HG02642 (cell line): ENCODE measurements around the gene COMMD3.
"Not testable (repeated sequence)": the region's sequence is repeated elsewhere in the genome, so short reads cannot be mapped to it uniquely, and the experiment has no call there.

ENCODE experiments used
- ATAC-seq: cut with Tn5 transposase; IDR thresholded peaks from one replicate; pipeline ENCODE4 v1.9.1; 2021; ENCODE audit warnings: mild to moderate bottlenecking; ENCODE audit not compliant: unreplicated experiment, poor library complexity

Gene COMMD3

GRCh38 chr10:22335173-22335933 lies 19.2 kb downstream of the COMMD3 start:
- peak; percentile 48 for ATAC-seq

- ATAC-seq, result no peak
These were observed 22.2 kb downstream of the COMMD3 start for GRCh38 chr10:22338185-22338900.

GRCh38 chr10:22338931-22339330 lies 22.7 kb downstream of the COMMD3 start:
- ATAC-seq, result no peak

DNA sequence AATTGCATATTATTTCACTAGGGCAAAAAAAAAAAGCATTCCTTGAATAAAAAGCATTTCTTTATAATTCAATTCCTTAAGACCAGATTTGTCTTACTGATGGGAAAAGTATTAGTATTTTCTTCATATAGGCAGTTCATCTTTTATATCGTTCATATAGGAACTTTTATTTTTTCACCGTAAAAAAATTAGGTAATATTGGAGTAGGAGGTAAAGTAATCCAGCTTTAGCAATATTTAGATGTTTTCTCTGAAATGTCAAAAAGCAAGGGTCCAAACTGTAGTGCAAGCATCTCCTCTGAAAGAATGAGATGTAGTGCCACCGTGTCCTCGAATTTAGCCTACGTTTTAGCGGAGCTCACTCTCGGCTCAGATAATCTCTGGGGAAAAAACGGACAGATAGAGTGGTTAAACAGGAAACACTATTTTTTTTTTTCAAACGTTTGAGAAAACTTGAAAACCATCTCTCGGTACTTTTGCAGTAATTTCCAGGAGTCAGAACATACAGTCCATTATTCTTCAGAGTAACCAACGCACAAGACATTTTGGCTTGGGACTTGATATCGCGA lies 23.7 kb downstream of the COMMD3 start:
- no peak for ATAC-seq

- peak; percentile 53 for ATAC-seq
These were observed 24.4 kb downstream of the COMMD3 start for GRCh38 chr10:22340329-22341189.

DNA sequence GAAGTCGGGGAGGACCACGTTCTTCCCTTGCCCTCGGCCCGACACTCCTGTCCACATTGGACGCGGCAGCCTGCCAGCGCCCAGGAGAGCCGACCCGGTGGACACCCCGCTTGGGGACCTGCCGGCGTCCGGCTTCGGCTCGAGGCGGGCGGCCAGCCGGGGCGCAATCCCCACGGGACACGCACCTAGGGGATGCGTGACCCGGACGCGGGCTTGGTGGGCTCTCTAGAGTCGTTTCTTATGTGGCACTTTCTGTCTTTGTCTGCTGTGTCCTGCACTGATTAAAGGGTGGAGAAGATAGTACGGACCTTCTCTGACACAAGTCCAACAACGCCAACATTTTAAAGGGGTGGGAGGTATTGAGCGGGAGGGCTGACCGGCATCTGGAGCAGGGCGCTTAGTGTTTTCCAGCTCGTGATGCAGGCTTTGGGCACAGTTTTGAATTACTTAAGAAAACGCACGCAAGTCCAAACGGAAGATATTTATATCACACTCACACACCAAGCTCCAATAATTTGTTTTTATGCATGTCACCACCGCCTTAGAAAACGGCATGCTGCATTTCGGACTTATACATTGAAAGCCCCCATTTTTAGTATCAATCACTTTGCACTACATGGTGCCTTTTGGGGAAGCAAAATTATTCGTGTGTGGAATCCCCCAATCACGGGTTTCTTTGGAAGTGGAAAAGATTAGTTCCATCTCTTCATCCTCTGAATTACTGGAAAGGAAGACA lies 25.2 kb downstream of the COMMD3 start:
- ATAC-seq, result peak; percentile 21

- no peak for ATAC-seq
These were observed 25.7 kb downstream of the COMMD3 start for GRCh38 chr10:22341926-22342196.

DNA sequence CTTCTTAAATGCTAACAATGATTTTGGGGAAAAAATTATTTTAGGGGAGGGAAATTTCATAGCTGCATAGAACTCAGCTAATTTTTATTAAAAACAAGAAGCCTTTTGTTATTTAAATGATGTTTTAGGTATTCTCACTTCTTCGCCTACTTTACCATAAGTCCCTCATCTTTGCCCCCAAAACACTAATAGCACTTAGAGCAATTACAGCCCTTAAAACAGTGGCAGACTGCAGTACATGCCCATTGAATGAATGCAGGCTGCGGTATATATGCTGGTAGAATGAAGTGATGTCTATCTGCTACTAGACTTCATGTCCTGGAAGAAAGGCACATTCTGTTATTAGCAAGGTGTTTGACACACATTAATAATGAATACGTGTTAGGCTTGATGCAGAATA lies 26.2 kb downstream of the COMMD3 start:
- ATAC-seq, result no peak

DNA sequence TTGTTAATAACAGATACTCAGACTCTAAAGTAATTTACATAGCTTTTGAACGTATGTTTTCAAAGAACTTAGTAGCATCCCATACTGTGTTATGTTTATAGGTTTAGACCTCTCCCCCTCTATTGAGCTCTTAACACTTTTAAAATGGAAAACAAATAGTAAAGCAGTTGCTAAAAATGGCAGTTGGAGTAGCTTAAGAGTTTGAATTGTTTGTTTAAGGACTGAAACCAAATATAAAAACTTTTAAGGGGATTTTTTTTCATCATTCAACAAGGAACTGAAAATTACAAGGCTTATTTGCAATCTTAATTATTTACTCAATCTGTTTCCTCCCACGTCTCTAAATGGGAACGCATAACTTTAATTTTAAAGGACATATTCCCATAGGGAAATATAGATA lies 27.5 kb downstream of the COMMD3 start:
- ATAC-seq, result no peak

- ATAC-seq, result no peak
These were observed 28.1 kb downstream of the COMMD3 start for GRCh38 chr10:22344249-22344648.

DNA sequence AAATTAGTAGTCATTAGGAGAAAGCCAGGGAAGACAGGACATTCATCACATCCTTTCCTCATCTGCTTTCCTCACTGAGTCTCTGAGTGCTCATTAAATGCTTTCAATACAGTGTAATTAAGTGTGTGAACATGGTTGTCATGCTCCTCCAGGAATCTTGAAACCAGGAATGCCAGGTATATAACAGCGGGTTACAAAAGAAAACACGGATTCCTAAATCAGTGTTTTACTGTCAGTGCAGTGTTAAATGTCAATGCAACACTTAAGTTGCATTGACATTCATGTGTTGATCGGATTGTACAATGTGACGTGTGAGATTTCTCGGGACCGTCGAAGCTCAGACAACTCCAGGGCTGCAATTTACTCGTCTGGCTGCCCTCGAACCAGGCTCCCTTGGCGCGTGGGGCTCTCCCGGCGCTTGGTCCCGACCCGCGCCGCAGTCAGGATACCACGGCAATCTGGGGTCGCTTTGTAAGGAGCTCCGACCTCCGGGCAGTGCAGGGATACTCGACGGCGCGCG lies 28.7 kb downstream of the COMMD3 start:
- no peak for ATAC-seq

GRCh38 chr10:22345301-22346095 lies 29.3 kb downstream of the COMMD3 start, which contains the start of gene SPAG6:
SPAG6 (plus strand) TSS chr10:22345496; CDS start chr10:22345612, 116 bp downstream.
- ATAC-seq, result peak; percentile 36

DNA sequence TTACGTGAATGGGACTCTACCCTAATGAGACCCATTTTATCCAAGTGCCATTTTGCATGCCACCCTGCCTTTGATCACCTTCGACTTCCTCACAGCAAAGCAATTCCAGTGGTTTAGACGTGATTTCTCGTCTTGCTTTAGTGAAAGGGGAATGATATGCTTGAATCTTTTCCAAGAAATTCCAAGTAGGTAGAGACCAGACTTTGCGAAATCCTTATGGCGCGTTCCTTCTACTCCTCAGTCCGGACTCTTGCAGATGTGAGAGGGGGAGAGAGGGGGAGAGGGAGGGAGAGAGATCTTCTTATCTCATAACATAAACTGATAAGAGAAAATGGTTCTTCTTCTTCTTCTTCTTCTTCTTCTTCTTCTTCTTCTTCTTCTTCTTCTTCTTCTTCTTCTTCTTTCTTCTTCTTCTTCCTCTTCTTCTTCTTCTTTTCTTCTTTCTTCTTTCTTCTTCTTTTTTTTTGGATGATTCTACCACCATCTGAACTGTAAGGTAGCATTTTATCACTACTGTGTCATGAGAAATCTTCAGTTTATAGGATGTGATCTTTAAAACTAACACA lies 30.0 kb downstream of the COMMD3 start:
- ATAC-seq, result no peak

GRCh38 chr10:22349755-22350154 lies 33.6 kb downstream of the COMMD3 start:
- no peak for ATAC-seq

DNA sequence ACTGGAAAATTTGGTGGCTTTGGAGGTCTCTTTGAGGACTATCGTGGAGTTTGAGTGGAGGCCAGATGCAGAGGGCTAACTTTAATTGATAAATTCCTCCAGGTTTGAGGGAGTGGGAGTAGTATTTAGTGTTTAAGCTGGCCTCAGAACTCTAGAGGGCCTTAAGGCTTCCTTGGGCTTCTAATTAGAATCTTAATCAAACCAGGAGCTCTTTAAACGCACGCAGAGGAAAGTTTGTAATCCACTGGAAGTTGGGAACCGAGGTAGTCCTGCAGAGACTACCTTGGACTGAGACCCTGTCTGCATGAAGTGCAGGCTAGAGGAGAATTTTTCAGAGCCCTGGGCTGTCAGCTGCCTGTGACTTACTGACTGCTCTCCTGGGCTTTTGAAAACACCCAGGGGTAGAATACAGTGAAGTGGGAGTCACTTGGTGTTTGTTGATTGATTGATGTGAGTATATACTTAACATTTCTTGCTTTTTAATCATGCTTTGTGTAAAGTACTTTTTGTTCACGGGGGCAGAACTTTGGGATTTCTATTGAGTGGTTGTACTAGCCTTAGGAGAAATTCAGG lies 35.0 kb downstream of the COMMD3 start:
- ATAC-seq, result no peak

- ATAC-seq, result no peak
These were observed 40.2 kb downstream of the COMMD3 start for GRCh38 chr10:22356324-22356873.

- not testable (repeated sequence) for ATAC-seq
These were observed 41.6 kb downstream of the COMMD3 start for GRCh38 chr10:22357770-22358169.

DNA sequence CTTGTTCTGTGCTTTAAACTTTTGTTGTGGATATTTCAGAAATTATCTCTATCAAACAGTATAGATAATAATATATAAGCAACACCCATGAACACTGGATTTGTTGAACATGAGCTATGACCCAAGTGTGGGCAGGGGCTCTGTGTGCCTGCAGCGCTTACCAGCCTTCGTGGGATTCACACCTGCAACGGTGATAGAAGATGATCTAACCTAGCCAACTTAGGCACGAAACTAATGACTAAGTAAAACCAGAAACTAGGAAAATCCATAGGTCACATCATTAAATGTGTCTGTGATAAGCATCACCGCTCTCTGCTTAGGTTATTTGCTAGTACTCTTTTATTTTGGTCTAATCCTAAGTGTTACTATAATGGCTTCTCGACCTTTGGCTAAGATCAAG lies 47.1 kb downstream of the COMMD3 start:
- ATAC-seq, result no peak
